ENCODE results near the gene RSAD2.

The RSAD2 gene

GRCh38 chr2:6942848-6943247, 65.3 kb downstream of the RSAD2 start:
- Histone ChIP-seq H3K9me3 (replicated peaks; ENCODE audit: insufficient read depth, low read length) (no peaks in the 10 kb centered on the region), H3K27ac (ENCODE audit: low read length) (no peak overlapping the region), H4K20me1 (ENCODE audit: insufficient read depth, low read length) (no peaks in the 10 kb centered on the region), H3K36me3 (replicated peaks; ENCODE audit: insufficient read depth, low read length) (no peaks in the 10 kb centered on the region), H3K79me2 (ENCODE audit: low read length) (no peaks in the 10 kb centered on the region), H3K4me3 (ENCODE audit: low read length) (no peak overlapping the region), H3K9ac (ENCODE audit: low read length) (no peak overlapping the region), H2AFZ (ENCODE audit: low read length) (no peak overlapping the region), H3K27me3 (replicated peaks; ENCODE audit: insufficient read depth, low read length) (no peaks in the 10 kb centered on the region), H3F3A (ENCODE audit: insufficient read depth, low read length) (peaks cover 15% of the 10 kb centered on the region), H3K4me1 (ENCODE audit: low read length) (peaks cover 20% of the 10 kb centered on the region), H3K4me2 (ENCODE audit: low read depth, low read length) (no peak overlapping the region), H3K9me2 (replicated peaks; ENCODE audit: insufficient read depth, low read length) (no peaks in the 10 kb centered on the region)
- no peak for DNase-seq
- TF ChIP-seq EZH2 (optimal IDR thresholded peaks at IDR 0.05; ENCODE audit: low read depth, low read length) (no peak), CTCF (IDR thresholded peaks at IDR 0.05; ENCODE audit: low read length) (no peak)

- Histone ChIP-seq H3K36me3 (replicated peaks; ENCODE audit: insufficient read depth, low read length) (no peaks in the 10 kb centered on the region), H3K9me2 (replicated peaks; ENCODE audit: insufficient read depth, low read length) (no peaks in the 10 kb centered on the region), H3K9me3 (replicated peaks; ENCODE audit: insufficient read depth, low read length) (no peaks in the 10 kb centered on the region), H3K9ac (ENCODE audit: low read length) (no peak overlapping the region), H3K4me3 (ENCODE audit: low read length) (no peak overlapping the region), H3K4me1 (ENCODE audit: low read length) (peaks cover 20% of the 10 kb centered on the region), H4K20me1 (ENCODE audit: insufficient read depth, low read length) (no peaks in the 10 kb centered on the region), H3K4me2 (ENCODE audit: low read depth, low read length) (no peak overlapping the region), H3F3A (ENCODE audit: insufficient read depth, low read length) (peaks cover 15% of the 10 kb centered on the region), H3K79me2 (ENCODE audit: low read length) (no peaks in the 10 kb centered on the region), H2AFZ (ENCODE audit: low read length) (no peak overlapping the region), H3K27me3 (replicated peaks; ENCODE audit: insufficient read depth, low read length) (no peaks in the 10 kb centered on the region), H3K27ac (ENCODE audit: low read length) (no peak overlapping the region)
- no peak for DNase-seq
- TF ChIP-seq EZH2 (optimal IDR thresholded peaks at IDR 0.05; ENCODE audit: low read depth, low read length) (no peak), CTCF (IDR thresholded peaks at IDR 0.05; ENCODE audit: low read length) (no peak), EZH2phosphoT487 (IDR thresholded peaks at IDR 0.05; ENCODE audit: low read length) (no peak)
These were observed 65.9 kb downstream of the RSAD2 start for GRCh38 chr2:6943523-6943922.

GRCh38 chr2:6943971-6944370, 66.4 kb downstream of the RSAD2 start:
- Histone ChIP-seq H2AFZ (ENCODE audit: low read length) (no peak overlapping the region), H3K36me3 (replicated peaks; ENCODE audit: insufficient read depth, low read length) (no peaks in the 10 kb centered on the region), H3K4me1 (ENCODE audit: low read length) (peaks cover 20% of the 10 kb centered on the region), H3F3A (ENCODE audit: insufficient read depth, low read length) (peaks cover 15% of the 10 kb centered on the region), H4K20me1 (ENCODE audit: insufficient read depth, low read length) (no peaks in the 10 kb centered on the region), H3K79me2 (ENCODE audit: low read length) (no peaks in the 10 kb centered on the region), H3K9ac (ENCODE audit: low read length) (no peak overlapping the region), H3K4me2 (ENCODE audit: low read depth, low read length) (no peak overlapping the region), H3K27ac (ENCODE audit: low read length) (no peak overlapping the region), H3K9me2 (replicated peaks; ENCODE audit: insufficient read depth, low read length) (no peaks in the 10 kb centered on the region), H3K4me3 (ENCODE audit: low read length) (no peak overlapping the region), H3K9me3 (replicated peaks; ENCODE audit: insufficient read depth, low read length) (no peaks in the 10 kb centered on the region), H3K27me3 (replicated peaks; ENCODE audit: insufficient read depth, low read length) (no peaks in the 10 kb centered on the region)
- TF ChIP-seq EZH2 (optimal IDR thresholded peaks at IDR 0.05; ENCODE audit: low read depth, low read length) (no peak), CTCF (IDR thresholded peaks at IDR 0.05; ENCODE audit: low read length) (no peak), EZH2phosphoT487 (IDR thresholded peaks at IDR 0.05; ENCODE audit: low read length) (no peak)
- no peak for DNase-seq

All from MM.1S (cell line).